ENCODE measurements around the gene NCKIPSD. TPM values are rescaled to one million over a fixed set of nuclear protein-coding genes. Genes with fewer than 3 reads are reported as not detected.

The NCKIPSD gene
- total RNA-seq, 4 donors from 2014 or later, result 21.6 to 32.2 (median 31.7) TPM

DNA sequence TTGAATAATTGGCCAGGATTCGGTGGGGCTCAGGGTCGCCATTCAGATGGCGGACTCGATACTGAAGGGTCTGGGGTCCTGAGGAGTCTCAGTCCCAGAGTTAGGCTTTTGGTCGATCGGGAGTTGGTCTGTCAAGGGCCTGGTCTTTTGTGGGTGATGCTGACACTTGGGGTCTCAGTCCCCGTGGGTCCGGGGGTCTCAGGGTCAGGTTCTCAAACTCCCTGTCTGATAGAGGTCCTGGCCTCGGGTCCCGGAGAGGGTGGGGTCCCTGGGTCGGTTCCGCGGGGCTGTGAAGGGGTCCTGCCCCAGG is 467 bp downstream of the NCKIPSD start:
- H3K27me3 ChIP-seq, result no peaks in the 10 kb centered on the region

DNA sequence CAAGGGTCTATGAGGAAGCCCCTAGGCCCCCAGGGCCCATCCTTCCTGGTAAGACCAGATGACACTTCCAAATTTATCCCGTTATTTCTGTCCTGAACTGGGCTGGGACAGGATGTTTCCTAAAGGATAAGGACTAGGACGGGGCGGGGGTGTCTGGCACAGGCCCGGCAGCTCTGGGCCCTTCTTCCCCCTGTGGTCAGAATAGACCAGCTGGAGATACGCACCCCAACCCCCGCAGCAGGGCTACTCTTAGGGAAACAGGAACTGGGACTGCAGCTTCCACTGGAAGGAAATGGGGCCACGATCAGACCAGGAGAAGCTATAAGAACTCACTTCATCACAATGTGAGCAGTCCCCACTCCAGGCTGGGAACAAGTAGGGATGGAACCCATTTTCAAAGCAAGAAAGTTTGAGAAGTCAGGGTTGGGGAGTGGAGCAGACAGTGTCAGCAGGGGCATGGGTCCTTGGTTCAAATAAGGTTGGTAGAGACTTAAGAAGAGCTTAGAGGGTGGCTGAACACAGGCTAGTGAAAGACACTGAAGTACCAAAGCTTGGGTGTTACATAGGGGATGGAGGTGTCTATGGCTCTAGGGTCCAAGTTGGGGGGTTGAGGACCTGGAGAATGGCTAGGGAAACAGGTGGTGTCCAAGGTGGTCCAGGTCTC is 1.1 kb downstream of the NCKIPSD start:
- DNase-seq, result peak in 1 of 2 donors; percentile 12
- H3K4me3 ChIP-seq (replicated peaks in 1 of 3), result peak overlapping the region in 1 of 3 donors; percentile 60
- no peak for TF ChIP-seq POLR2A (IDR thresholded peaks at IDR 0.05)
- TF ChIP-seq, protein P1, sequence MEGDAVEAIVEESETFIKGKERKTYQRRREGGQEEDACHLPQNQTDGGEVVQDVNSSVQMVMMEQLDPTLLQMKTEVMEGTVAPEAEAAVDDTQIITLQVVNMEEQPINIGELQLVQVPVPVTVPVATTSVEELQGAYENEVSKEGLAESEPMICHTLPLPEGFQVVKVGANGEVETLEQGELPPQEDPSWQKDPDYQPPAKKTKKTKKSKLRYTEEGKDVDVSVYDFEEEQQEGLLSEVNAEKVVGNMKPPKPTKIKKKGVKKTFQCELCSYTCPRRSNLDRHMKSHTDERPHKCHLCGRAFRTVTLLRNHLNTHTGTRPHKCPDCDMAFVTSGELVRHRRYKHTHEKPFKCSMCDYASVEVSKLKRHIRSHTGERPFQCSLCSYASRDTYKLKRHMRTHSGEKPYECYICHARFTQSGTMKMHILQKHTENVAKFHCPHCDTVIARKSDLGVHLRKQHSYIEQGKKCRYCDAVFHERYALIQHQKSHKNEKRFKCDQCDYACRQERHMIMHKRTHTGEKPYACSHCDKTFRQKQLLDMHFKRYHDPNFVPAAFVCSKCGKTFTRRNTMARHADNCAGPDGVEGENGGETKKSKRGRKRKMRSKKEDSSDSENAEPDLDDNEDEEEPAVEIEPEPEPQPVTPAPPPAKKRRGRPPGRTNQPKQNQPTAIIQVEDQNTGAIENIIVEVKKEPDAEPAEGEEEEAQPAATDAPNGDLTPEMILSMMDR (IDR thresholded peaks at IDR 0.05), result no peak
- no peaks in the 10 kb centered on the region for H3K27me3 ChIP-seq
- H3K4me1 ChIP-seq, result peaks cover 22 to 27% of the 10 kb centered on the region in 2 donors
- intact Hi-C loops (cut with DNase I), result no loop called here
- H3K36me3 ChIP-seq, result peaks cover 25 to 53% of the 10 kb centered on the region in 2 donors
- 58 to 68% methylated on average over 3 to 6 of the region's 7 CpGs for WGBS, 2 donors
- H3K27ac ChIP-seq, result peak overlapping the region in 2 of 3 donors; percentile 22 to 82
- no peaks in the 10 kb centered on the region for H3K9me3 ChIP-seq

More for the DNA sequence above, 467 bp downstream of the NCKIPSD start:
- WGBS, 2 donors, result 8 to 14% methylated on average over 6 to 8 of the region's 13 CpGs
- peak overlapping the region; percentile 82 to 85 (median 83) for H3K27ac ChIP-seq
- TF ChIP-seq, protein P1 (IDR thresholded peaks at IDR 0.05), result peak in 1 of 6 experiments; percentile 51
- no peak for TF ChIP-seq POLR2A (IDR thresholded peaks at IDR 0.05)
- DNase-seq, result no peak
- peaks cover 22 to 27% of the 10 kb centered on the region in 2 donors for H3K4me1 ChIP-seq
- peak overlapping the region; percentile 59 to 92 (median 60) for H3K4me3 ChIP-seq (replicated peaks in 1 of 3)
- H3K9me3 ChIP-seq, result no peaks in the 10 kb centered on the region
- intact Hi-C loops (cut with DNase I), result no loop called here
- peaks cover 25 to 52% of the 10 kb centered on the region in 2 donors for H3K36me3 ChIP-seq

DNA sequence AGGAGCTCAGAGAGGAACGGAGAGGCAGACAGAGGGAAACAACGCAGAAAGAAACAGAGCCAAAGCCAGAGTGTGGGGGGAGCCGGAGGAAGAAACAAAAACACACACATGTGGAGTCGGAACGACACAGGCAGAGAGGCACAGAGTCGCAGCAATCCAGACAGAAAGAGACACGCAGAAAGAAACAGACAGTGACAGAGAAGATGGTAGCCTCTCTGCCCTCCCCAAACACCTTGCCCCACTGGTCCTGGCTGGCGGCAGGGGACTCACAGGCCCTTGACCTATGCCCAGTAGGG is 1.7 kb downstream of the NCKIPSD start:
- intact Hi-C loops (cut with DNase I), result no loop called here
- H3K4me3 ChIP-seq (replicated peaks in 1 of 3), result no peak overlapping the region
- peak overlapping the region in 2 of 3 donors; percentile 22 to 50 for H3K27ac ChIP-seq
- H3K4me1 ChIP-seq, result peaks cover 22 to 27% of the 10 kb centered on the region in 2 donors
- TF ChIP-seq, protein P1 (IDR thresholded peaks at IDR 0.05), result no peak
- DNase-seq, result no peak
- H3K36me3 ChIP-seq, result peaks cover 25 to 50% of the 10 kb centered on the region in 2 donors
- no peaks in the 10 kb centered on the region for H3K9me3 ChIP-seq
- H3K27me3 ChIP-seq, result no peaks in the 10 kb centered on the region
- 43 to 63% methylated on average over 8 of the region's 8 CpGs for WGBS, 2 donors

DNA sequence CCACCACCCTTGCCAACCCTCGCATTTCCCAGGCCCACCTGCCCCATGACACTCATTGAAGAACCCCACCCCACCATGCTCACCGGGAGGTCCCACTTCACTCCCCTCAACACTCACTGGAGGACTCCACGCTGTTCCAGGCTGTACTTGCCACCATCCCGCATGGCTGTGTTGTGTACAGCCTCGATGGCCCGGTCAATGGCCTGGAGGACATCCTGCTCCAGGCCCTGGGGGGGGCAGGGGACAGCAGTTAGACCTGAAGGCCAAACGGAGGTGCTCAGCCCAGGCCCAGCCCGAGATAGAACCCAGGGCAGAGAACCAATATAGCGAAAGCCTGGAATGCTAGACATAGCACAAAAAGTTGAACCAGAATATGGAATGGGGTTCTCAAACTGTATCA is 2.9 kb downstream of the NCKIPSD start:
- Histone ChIP-seq H3K4me3 (replicated peaks in 1 of 3) (no peak overlapping the region), H3K4me1 (peaks cover 22 to 27% of the 10 kb centered on the region in 2 donors), H3K27me3 (no peaks in the 10 kb centered on the region), H3K9me3 (no peaks in the 10 kb centered on the region), H3K27ac (no peak overlapping the region), H3K36me3 (peaks cover 20 to 43% of the 10 kb centered on the region in 2 donors)
- no peak for TF ChIP-seq POLR2A (IDR thresholded peaks at IDR 0.05)
- TF ChIP-seq, protein P1 (IDR thresholded peaks at IDR 0.05), result no peak
- DNase-seq, result no peak
- 77 to 92% methylated on average over 9 of the region's 9 CpGs for WGBS, 2 donors
- intact Hi-C loops (cut with DNase I), result no loop called here

DNA sequence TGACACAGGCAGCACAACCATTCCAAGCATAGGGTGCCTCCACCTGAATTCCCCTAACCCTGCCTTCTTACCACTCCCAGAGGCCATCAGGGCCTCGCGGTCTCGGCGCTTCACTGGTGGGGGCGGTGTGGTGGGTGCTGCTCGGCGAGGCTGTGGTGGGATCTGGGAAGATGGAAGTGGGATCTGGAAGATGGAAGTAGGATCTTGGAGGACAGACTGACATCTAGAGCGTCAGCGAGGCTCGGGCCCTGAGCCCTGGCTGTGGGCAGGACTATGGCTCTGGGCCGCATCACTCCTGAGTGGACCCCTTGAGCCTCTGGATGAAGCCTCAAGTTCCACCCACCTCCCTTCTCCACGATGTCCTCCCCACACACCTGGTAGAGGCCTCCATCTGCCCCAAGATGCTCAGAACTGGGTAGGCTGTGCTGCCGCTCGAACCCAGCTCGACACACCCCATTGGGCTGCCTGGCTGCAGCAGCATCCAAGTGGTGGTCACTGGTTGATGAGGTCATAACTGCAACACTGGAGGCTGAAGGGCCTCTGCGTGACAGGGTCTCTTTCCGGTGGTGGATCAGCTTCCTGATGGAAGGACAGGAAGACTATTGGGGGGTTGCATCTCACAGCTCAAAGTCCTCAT is 3.6 kb downstream of the NCKIPSD start:
- intact Hi-C loops (cut with DNase I), result no loop called here
- no peak overlapping the region for H3K27ac ChIP-seq
- WGBS, 2 donors, result 97 to 99% methylated on average over 14 to 15 of the region's 17 CpGs

More for the DNA sequence above, 3.6 kb downstream of the NCKIPSD start:
- DNase-seq, result no peak
- Histone ChIP-seq H3K9me3 (no peaks in the 10 kb centered on the region), H3K4me1 (peaks cover 22 to 27% of the 10 kb centered on the region in 2 donors), H3K4me3 (replicated peaks in 1 of 3) (no peak overlapping the region), H3K27me3 (no peaks in the 10 kb centered on the region), H3K36me3 (peaks cover 15 to 37% of the 10 kb centered on the region in 2 donors)
- TF ChIP-seq, protein P1 (IDR thresholded peaks at IDR 0.05), result no peak
- no peak for TF ChIP-seq POLR2A (IDR thresholded peaks at IDR 0.05)

All from thyroid gland (tissue), 4 donors.